Loucy (cell line): Measurements from ENCODE around the gene PPM1N.

Experiments used
- CTCF ChIP-seq: fragments of 200-600 bp; sonication (generic); conservative IDR thresholded peaks from 2 replicates; pipeline ENCODE4 v1.5.1; 2014; ENCODE audit warnings: mild to moderate bottlenecking, antibody characterized with exemption, low read length
- EZH2phosphoT487 ChIP-seq: fragments of 200-600 bp; IDR thresholded peaks from 2 replicates; pipeline ENCODE4 v1.6.1; 2018; ENCODE audit warnings: antibody characterized with exemption, mild to moderate bottlenecking, moderate library complexity, borderline replicate concordance

GRCh38 chr19:45451850-45452387 is 46.3 kb upstream of the PPM1N start:
- TF ChIP-seq CTCF: no peak
- TF ChIP-seq EZH2phosphoT487: no peak
